Neural progenitor cell (in vitro differentiated cells): ENCODE results near the gene ZFY. TPM values are rescaled to one million over a fixed set of nuclear protein-coding genes. Genes with fewer than 3 reads are reported as not detected.
"Not testable (repeated sequence)": the region's sequence is repeated elsewhere in the genome, so short reads cannot be mapped to it uniquely, and the experiment has no call there.

Experiments
- DNase-seq: peaks from one replicate; pipeline ENCODE4 v3.0.0-alpha.2; 2016; ENCODE audit warnings: low spot score
- H2AFZ ChIP-seq: fragments of 200-600 bp; sonication (generic); replicated peaks from 2 replicates; pipeline ENCODE4 v1.6.1; 2016; ENCODE audit warnings: antibody characterized with exemption
- H3F3A ChIP-seq: fragments of 200-600 bp; sonication (generic); 2 replicates; pipeline ENCODE4 v1.6.1; 2016; ENCODE audit warnings: antibody characterized with exemption, low read depth
- H3K27ac ChIP-seq: fragments of 200-600 bp; sonication (generic); 2 replicates; pipeline ENCODE4 v1.5.1; 2016; ENCODE audit warnings: mild to moderate bottlenecking
- H3K27me3 ChIP-seq: fragments of 200-600 bp; sonication (generic); 2 replicates; pipeline ENCODE4 v1.6.1; 2016; ENCODE audit warnings: mild to moderate bottlenecking, moderate library complexity
- H3K36me3 ChIP-seq: fragments of 200-600 bp; sonication (generic); 2 replicates; pipeline ENCODE4 v1.5.1; 2016
- H3K4me1 ChIP-seq: fragments of 200-600 bp; sonication (generic); 2 replicates; pipeline ENCODE4 v1.6.1; 2016; ENCODE audit warnings: mixed run types
- H3K4me2 ChIP-seq: fragments of 200-600 bp; sonication (generic); 2 replicates; pipeline ENCODE4 v1.6.1; 2016
- H3K4me3 ChIP-seq: fragments of 200-600 bp; sonication (generic); 2 replicates; pipeline ENCODE4 v1.5.1; 2016
- H3K79me2 ChIP-seq: fragments of 200-600 bp; sonication (generic); 2 replicates; pipeline ENCODE4 v1.6.1; 2016; ENCODE audit warnings: low read depth
- H3K9ac ChIP-seq: fragments of 200-600 bp; sonication (generic); 2 replicates; pipeline ENCODE4 v1.6.1; 2016
- H3K9me3 ChIP-seq: fragments of 200-600 bp; sonication (generic); 2 replicates; pipeline ENCODE4 v1.5.1; 2016; ENCODE audit warnings: low read depth
- H4K20me1 ChIP-seq: fragments of 200-600 bp; sonication (generic); 2 replicates; pipeline ENCODE4 v1.6.1; 2016; ENCODE audit warnings: low read depth
- H3K27ac Mint-ChIP-seq: 3 replicates; pipeline ENCODE4 v1.8.0; 2021; ENCODE audit warnings: mixed read lengths
- H3K27me3 Mint-ChIP-seq: 2 replicates; pipeline ENCODE4 v1.8.0; 2022; ENCODE audit warnings: low read depth, mild to moderate bottlenecking, inconsistent platforms, moderate library complexity, mixed read lengths; ENCODE audit not compliant: insufficient read depth
- H3K36me3 Mint-ChIP-seq: 3 replicates; pipeline ENCODE4 v1.8.0; 2021; ENCODE audit warnings: mixed read lengths
- H3K4me1 Mint-ChIP-seq: 3 replicates; pipeline ENCODE4 v1.8.0; 2021; ENCODE audit warnings: mixed read lengths
- H3K4me3 Mint-ChIP-seq: 3 replicates; pipeline ENCODE4 v1.8.0; 2021; ENCODE audit warnings: mild to moderate bottlenecking, moderate library complexity, mixed read lengths
- H3K9me3 Mint-ChIP-seq: 3 replicates; pipeline ENCODE4 v1.8.0; 2020; ENCODE audit warnings: mixed read lengths
- CTCF ChIP-seq: fragments of 200-600 bp; sonication (generic); IDR thresholded peaks from 2 replicates; pipeline ENCODE4 v1.5.1; 2017; ENCODE audit warnings: antibody characterized with exemption, mild to moderate bottlenecking
- EZH2 ChIP-seq: fragments of 200-600 bp; sonication (generic); IDR thresholded peaks from 2 replicates; pipeline ENCODE4 v1.6.1; 2017; ENCODE audit warnings: antibody characterized with exemption, mild to moderate bottlenecking, moderate library complexity
- EZH2phosphoT487 ChIP-seq: fragments of 200-600 bp; sonication (generic); IDR thresholded peaks from 2 replicates; pipeline ENCODE4 v1.6.1; 2017; ENCODE audit warnings: antibody characterized with exemption
- total RNA-seq: library from RNA; depleted of rRNA; stranded (reverse); fragments of >200 nt; gene quantifications from 2 replicates; pipeline ENCODE4 v1.2.3, GENCODE V29; 2015; ENCODE audit warnings: low replicate concordance

The ZFY gene
- total RNA-seq, 1 donor from 2014 or later = not detected

DNA sequence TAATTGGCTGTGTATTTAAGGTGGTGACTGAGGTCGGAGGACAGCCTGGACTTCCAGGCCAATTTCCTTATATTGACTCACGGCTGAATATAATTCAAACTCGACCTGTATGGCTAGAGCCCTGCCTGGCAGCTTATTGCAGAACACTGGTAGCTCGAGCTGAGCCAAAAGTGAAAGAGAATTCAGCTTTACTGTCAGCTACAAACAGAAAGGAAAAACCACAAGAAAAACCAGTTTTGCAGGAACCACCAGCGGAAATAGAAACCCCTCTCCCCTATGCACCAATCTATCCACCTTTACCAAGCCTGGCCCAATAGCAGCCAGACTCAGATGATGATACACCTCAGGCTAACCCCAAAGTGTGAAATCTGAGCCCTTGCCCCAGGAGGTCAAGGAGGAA is 68.7 kb downstream of the ZFY start:
- Histone ChIP-seq H3F3A (no peaks in the 10 kb centered on the region), H3K4me1 (no peaks in the 10 kb centered on the region), H3K9me3 (no peaks in the 10 kb centered on the region), H2AFZ (no peak overlapping the region), H3K79me2 (no peaks in the 10 kb centered on the region), H3K36me3 (no peaks in the 10 kb centered on the region), H3K27me3 (no peaks in the 10 kb centered on the region), H3K9ac (no peak overlapping the region), H3K27ac (no peak overlapping the region), H3K4me2 (no peak overlapping the region), H4K20me1 (no peaks in the 10 kb centered on the region), H3K4me3 (no peak overlapping the region)
- H3K27ac Mint-ChIP-seq = no peak overlapping the region
- DNase-seq = no peak
- no peaks in the 10 kb centered on the region for H3K36me3 Mint-ChIP-seq
- no peaks in the 10 kb centered on the region for H3K27me3 Mint-ChIP-seq
- no peaks in the 10 kb centered on the region for H3K4me1 Mint-ChIP-seq
- H3K4me3 Mint-ChIP-seq = no peak overlapping the region
- no peaks in the 10 kb centered on the region for H3K9me3 Mint-ChIP-seq
- TF ChIP-seq CTCF = no peak
- no peak for TF ChIP-seq EZH2phosphoT487
- no peak for TF ChIP-seq EZH2

GRCh38 chrY:3006031-3006430 is 70.8 kb downstream of the ZFY start:
- H3K27ac ChIP-seq, H2AFZ ChIP-seq, H3K9ac ChIP-seq, H3K9me3 ChIP-seq, H3F3A ChIP-seq, H3K36me3 Mint-ChIP-seq, H3K4me2 ChIP-seq, H3K36me3 ChIP-seq, H3K4me3 ChIP-seq, H3K27me3 Mint-ChIP-seq, H3K4me1 ChIP-seq, H3K9me3 Mint-ChIP-seq, H3K4me3 Mint-ChIP-seq, H4K20me1 ChIP-seq, H3K27me3 ChIP-seq, H3K27ac Mint-ChIP-seq, H3K79me2 ChIP-seq, DNase-seq, H3K4me1 Mint-ChIP-seq: not testable (repeated sequence)

- Histone ChIP-seq H3K36me3 (no peaks in the 10 kb centered on the region), H3K4me3 (no peak overlapping the region), H3K79me2 (no peaks in the 10 kb centered on the region), H3K4me1 (no peaks in the 10 kb centered on the region), H3F3A (no peaks in the 10 kb centered on the region), H3K27ac (no peak overlapping the region), H3K27me3 (no peaks in the 10 kb centered on the region), H4K20me1 (no peaks in the 10 kb centered on the region), H2AFZ (no peak overlapping the region), H3K4me2 (no peak overlapping the region), H3K9ac (no peak overlapping the region), H3K9me3 (no peaks in the 10 kb centered on the region)
- no peak for DNase-seq
- Mint-ChIP-seq H3K9me3 (no peaks in the 10 kb centered on the region), H3K27ac (no peak overlapping the region), H3K4me1 (no peaks in the 10 kb centered on the region), H3K27me3 (no peaks in the 10 kb centered on the region), H3K4me3 (no peak overlapping the region), H3K36me3 (no peaks in the 10 kb centered on the region)
- TF ChIP-seq CTCF (no peak), EZH2 (no peak), EZH2phosphoT487 (no peak)
These were observed 72.8 kb downstream of the ZFY start for GRCh38 chrY:3007967-3008366.

DNA sequence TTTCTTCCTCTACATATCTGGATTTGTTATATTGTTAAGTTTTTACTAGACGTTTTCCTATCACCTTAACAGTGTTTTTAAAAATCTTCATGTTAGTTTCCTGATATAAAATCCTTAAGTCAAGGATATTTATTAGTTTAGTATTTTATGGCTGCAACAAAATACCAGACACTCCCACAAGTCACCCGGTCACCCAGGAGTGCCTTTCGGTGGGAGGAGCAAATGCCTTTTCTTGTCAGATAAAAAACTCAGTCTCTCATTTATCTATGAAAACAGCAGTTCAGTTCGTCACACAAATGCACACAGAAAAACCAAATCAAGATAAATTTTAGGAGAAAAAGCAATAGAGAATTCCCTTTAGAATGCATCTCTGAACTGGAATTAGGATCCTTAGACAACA is 77.0 kb downstream of the ZFY start:
- Histone ChIP-seq H2AFZ (no peak overlapping the region), H3K79me2 (no peaks in the 10 kb centered on the region), H3K4me3 (no peak overlapping the region), H3K27ac (no peak overlapping the region), H3K9me3 (no peaks in the 10 kb centered on the region), H3K9ac (no peak overlapping the region), H3K27me3 (no peaks in the 10 kb centered on the region), H3F3A (no peaks in the 10 kb centered on the region), H3K4me1 (no peaks in the 10 kb centered on the region), H3K36me3 (no peaks in the 10 kb centered on the region), H3K4me2 (no peak overlapping the region), H4K20me1 (no peaks in the 10 kb centered on the region)
- no peaks in the 10 kb centered on the region for H3K27me3 Mint-ChIP-seq
- no peak overlapping the region for H3K27ac Mint-ChIP-seq
- TF ChIP-seq CTCF = no peak
- TF ChIP-seq EZH2phosphoT487 = no peak
- no peak for TF ChIP-seq EZH2
- H3K4me1 Mint-ChIP-seq = no peaks in the 10 kb centered on the region
- H3K9me3 Mint-ChIP-seq = no peaks in the 10 kb centered on the region
- no peak overlapping the region for H3K4me3 Mint-ChIP-seq
- no peaks in the 10 kb centered on the region for H3K36me3 Mint-ChIP-seq
- no peak for DNase-seq
